IPS DF 4.7 (cell line): ENCODE measurements around the gene GASK1A.

Experiments used
- DNase-seq: peaks from one replicate; pipeline ENCODE4 v3.0.0-alpha.2; 2013; ENCODE audit warnings: low spot score; ENCODE audit errors: extremely low read depth

GASK1A gene

DNA sequence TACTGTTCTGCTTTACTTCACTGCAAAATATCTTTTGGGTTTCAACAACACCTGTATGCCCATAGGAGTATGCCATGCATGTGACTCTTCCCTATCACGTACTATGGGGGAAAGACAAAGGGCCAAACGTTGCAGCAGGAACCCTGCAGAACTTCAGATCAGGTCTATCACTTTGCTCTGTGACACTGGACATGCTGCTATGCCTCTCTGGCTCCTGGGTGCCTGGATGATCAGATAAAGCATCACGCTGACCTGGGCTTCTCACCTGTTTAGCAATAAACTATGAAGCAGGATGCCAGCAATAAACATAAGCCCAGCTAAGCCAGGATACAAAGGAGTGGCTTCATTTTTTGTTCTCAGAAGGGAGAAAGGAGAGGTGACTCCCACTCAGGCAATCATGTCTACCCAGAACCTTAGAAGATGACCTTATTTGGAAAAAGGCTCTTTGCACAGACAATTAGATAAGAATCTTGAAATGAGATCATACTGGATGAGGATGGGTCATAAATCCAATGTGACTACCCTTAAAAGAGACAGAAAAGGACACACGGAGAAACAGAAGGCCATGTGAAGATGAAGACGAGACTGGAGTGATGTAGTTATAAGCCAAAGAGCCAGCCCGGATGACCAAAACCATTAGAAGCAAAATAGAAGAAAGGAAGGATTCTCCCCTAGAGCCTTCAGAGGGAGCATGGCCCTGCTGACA lies 107.5 kb downstream of the GASK1A start:
- DNase-seq: no peak

DNA sequence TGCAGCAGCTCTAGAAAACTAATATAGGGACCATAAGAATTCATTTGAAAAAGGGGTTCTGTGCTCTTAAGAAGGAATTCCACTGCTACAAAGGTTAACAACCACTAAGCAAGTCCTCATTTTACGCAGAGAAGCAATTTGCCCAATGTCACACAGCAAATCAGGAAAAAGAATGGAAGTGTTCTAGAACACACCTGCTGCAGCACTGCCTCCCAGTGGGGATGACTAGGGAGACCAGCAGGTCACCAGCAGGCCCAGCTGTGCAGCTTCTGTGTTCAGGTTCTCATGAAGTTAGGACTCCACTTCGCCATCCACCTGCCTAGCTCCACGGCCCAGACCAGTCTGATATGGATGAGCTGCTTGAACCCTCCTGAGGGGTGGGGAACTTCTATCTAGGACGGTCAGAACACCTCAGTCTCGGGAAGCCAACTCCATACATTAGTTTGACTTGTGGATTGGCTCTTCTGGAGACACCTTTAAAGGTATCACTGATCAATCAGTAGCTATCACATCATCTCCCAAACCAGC lies 108.2 kb downstream of the GASK1A start:
- DNase-seq: no peak

DNA sequence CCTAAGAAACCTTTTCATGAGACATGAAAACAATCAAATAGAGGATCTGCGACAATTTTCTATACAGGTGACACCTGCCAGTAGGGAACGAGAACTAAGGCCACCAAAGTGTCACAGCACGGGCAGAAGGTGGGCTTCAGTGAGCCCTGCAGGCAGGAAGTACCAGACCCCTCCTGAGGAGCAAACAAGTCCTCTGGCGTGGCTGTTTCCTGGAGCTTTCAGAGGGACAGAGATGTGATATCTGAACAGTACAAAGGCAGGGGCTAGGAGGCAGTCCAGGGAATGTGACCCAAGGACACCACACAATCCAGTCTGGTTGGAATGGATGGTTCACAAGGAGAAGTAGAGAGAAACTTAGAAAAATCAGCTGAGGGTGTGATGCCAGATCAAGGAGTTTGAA lies 110.0 kb downstream of the GASK1A start:
- DNase-seq: no peak

- DNase-seq: no peak
Measured at GRCh38 chr3:43090238-43090637, 111.1 kb downstream of the GASK1A start.

DNA sequence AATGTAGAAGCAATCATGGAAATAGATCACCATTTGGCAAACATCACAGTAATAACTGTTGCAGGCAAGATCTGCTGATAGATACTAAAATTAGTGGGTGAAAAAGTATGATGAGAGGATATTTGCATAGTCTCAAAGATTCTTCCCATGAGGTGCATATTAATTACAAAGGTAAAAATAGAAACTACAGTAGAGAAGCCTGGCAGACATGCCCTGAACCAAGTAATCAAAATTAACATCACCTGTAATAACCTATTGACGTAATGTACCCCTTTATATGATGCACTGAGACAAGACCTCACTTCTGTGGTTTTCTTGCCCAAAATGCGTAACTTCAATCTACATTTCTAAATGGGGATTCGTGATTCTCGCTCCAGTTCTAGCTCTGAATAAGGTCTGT lies 112.4 kb downstream of the GASK1A start:
- DNase-seq: no peak

- DNase-seq: no peak
Measured at GRCh38 chr3:43093006-43093405, 113.9 kb downstream of the GASK1A start.

DNA sequence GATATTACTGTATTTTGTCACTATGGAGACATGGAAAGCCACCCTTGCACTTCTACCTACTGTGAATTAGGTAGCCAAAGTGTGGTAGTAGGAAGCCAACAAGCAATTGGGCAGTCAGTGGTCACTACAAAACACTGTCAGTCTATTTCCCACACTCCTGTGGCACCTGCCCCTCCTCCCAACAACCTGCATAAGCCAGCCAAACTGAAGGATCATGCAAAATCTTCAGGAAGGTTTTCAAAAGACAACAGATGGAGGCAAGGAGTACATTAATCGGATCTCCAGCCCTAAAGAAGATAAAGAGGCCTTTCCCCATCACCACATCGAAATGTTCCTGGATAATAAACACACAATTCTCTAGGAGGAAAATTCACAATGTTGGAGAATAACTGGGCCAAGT lies 114.9 kb downstream of the GASK1A start:
- no peak for DNase-seq

- DNase-seq: no peak
Measured at GRCh38 chr3:43094381-43094780, 115.3 kb downstream of the GASK1A start.

DNA sequence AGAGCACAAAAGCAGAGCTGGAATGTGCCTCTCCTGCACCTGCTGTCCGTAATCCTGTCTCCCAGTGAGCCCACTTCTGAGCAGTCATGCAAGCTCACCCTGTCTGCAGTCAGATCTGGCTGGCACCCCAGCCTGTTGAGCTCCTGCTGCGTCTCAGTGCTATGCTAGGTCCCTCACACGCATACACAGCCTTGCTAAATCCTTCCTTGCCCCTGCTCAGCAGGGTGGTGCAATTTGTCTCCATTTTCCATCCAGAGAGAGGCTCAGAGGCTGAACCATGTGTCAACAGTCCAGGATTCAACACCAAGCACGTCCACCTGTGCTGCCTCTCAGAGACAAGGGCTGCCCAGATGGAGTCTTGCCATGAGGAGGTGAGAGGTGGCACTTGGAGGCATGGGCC lies 115.7 kb downstream of the GASK1A start:
- no peak for DNase-seq

DNA sequence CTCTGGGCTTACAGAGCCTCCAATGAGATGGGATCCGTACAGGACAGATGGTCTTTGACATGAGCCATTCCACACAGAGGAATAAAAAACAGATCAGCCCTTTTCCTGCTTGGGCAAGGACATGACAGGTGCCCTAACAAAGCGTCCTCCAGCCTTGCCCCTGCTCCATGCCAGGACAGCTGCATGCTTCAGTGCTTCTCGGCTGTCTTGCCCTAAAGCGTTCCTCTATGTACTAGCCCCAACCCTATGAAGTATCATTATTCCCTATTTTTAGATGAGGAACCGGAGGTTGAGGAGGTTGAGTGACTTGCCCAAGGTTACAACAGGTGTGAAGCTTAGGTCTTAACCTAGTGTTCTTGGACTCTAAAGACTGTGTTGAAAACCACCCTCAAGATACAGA lies 116.3 kb downstream of the GASK1A start:
- DNase-seq: no peak

DNA sequence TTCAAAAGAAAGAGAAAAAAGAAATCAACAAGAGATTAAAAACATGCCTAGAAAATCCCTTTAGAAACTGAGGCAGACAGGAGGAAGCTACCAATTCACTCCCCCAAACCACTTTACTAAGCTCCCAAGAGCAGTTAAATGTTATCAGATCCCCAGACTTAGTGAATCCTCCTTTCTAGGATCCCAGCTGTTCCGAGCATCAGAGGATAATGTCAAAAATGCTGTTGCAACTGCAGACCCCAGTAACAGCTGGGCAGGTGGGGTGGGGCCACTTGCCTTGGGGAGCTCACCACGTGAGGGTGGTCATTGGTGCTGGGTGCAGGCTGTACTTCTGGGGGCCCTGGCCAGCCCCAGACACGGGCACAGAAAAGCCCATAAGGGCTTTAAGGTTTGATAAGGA lies 117.7 kb downstream of the GASK1A start:
- DNase-seq: no peak

- DNase-seq: no peak
Measured at GRCh38 chr3:43097400-43098080, 118.4 kb downstream of the GASK1A start.

DNA sequence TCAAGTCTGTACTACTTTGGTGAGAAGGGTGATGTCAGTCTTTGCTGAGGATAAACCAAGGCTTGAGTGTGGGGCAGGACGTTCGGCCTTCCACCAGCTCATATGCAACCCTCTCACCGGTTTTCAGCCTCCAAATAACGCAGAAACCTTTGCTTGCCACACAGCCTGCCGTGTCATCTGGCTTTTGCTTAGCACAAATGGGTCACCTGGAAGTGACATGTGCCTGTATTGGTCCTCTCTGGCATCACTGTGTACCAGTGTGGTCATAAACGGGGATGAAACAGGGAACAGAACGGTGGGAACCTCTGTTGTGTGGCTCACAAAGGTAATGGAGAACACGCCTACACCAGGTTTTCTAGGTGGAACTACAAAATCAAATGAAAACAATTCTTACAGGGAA lies 119.7 kb downstream of the GASK1A start:
- DNase-seq: no peak

GRCh38 chr3:43102773-43103480 lies 123.8 kb downstream of the GASK1A start:
- no peak for DNase-seq

DNA sequence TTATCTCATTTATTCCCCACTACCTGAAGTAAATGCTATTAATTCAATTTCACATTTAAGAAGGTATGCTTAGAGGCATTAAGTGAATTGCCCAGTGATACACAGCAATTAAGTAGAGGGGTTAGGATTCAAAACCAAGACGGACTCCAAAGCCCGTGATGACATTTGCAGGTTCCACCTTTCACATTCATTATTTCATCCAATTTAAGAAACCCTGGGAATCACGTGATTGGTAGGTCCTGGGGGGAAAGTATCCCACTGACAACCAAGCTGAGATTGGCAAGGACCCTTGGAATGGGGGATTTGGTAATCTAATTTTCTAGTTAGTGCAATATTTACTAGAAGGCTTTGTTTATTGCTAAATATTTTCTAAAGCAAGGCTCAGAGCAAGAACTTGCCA lies 124.9 kb downstream of the GASK1A start:
- DNase-seq: no peak

- no peak for DNase-seq
Measured at GRCh38 chr3:43104660-43105595, 125.8 kb downstream of the GASK1A start.

- DNase-seq: peak; percentile 41
Measured at GRCh38 chr3:43105596-43106292, 126.6 kb downstream of the GASK1A start, which contains the start of gene POMGNT2. Gene POMGNT2, minus strand, starts transcription at chr3:43106079. Its CDS starts 24,648 bp downstream, at chr3:43081431.

DNA sequence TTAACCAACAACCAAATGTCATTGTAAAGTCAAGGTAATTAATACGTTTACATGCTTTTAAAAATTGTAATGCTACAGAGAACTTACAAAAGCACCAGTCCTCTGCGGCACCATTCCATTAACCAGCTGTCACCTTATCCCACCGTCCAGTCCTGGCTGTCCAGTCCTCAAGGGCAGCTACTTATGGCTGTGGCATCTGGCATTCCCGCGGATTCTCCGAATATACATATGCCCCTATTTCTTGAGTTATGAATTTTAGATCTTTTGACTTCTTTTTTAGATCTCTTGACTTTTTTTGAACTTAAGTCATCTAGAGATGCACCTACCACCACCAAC lies 127.2 kb downstream of the GASK1A start:
- DNase-seq: no peak
